M059J (cell line): ENCODE data around the gene NCOA1. TPM values are rescaled to one million over a fixed set of nuclear protein-coding genes. Genes with fewer than 3 reads are reported as not detected.
"Not testable (repeated sequence)": the region's sequence is repeated elsewhere in the genome, so short reads cannot be mapped to it uniquely, and the experiment has no call there.

Experiments used
- DNase-seq: peaks from one replicate; pipeline ENCODE4 v3.0.0-alpha.2; 2012; ENCODE audit warnings: low read depth
- total RNA-seq: library from RNA; depleted of rRNA; stranded (reverse); fragments of >200 nt; shearing (Covaris generic); gene quantifications from 2 replicates; pipeline ENCODE4 v1.2.3, GENCODE V29; 2014; rRNA removed

Gene NCOA1
- 12.3 and 13.7 TPM in 2 replicates for total RNA-seq

DNA sequence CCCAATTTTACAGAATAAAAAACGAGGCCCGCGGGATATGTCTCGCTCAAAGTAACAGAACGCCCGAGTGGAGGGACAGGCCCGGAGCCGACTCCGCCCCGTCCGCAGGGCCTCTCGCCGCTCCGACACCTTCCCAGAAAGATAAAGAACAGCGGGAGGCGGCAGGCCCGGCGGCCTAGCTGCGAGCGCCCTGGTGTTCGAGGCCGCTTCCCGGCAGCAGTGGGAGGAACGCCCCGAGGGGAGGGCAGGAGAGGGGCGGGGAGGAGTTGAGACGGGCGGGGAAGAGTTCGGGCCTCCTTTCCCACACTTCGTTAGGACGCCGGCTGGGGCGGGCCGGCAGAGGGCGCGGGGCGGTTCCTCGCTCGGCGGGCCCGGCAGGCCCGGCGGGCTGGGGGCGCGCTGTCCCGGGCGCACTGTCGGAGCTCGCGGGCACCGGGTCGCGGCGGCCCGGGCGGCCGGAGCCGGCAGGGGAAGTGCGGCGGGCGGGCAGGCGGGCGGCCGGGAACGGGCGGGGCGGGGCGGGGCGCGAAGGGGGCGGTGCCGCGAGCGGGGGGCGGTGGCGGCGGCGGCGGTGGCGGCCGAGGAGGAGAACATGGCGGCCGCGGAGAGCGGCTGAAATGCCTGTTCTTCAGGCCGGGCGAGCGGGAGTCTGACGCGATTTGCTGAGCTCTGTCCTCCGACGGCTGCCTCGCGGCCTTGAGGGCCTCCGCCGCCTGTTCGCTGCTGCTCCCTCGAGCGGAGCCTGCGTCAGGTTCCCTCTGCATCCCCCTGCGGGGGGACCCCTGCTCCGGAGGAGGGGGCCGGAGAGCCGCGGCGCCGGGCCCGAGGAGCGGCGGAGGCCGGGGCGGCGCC, at the start of gene NCOA1:
TSS of gene NCOA1 (plus strand) at position 565 of the 852 bp plus-strand sequence. CDS start 167,424 bp downstream, outside the sequence.
- DNase-seq = peak; percentile 86

DNA sequence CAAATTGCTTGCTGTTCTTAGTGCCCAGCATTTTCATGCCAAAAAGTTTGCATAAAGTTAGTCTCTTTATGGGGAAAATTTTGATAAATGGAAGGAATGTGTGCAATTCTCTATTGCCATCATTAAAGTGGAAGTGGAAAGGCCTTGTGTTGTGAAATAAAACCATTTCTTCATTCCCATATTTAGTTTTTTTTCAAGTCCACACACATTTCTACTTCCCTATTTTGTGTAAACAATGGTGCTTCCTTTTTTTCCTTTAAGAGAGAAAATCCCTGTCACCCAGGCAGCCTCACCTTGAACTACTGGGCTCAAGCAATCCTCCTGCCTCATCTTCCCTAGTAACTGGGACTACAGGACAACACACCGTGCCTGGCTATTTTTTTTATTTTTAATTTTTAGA, 42.3 kb upstream of the NCOA1 start:
- DNase-seq = no peak

DNA sequence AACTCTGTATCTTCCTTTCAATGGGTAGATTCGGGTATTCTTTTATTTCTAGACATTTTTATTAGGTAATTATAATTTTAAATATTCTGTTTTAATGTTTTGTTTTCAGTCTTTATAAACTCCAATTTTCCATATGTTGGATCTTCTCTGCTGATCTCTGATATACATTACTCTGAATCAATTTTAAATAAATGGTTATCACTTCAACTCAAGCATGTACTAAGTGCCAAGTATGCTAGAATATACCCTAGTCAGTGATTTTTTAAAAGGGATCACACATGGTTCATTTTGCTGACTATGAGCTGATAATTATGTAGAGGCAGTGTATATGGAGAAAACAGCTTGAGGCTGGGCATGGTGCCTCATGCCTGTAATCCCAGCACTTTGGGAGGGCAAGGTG, 41.7 kb upstream of the NCOA1 start:
- DNase-seq = no peak

DNA sequence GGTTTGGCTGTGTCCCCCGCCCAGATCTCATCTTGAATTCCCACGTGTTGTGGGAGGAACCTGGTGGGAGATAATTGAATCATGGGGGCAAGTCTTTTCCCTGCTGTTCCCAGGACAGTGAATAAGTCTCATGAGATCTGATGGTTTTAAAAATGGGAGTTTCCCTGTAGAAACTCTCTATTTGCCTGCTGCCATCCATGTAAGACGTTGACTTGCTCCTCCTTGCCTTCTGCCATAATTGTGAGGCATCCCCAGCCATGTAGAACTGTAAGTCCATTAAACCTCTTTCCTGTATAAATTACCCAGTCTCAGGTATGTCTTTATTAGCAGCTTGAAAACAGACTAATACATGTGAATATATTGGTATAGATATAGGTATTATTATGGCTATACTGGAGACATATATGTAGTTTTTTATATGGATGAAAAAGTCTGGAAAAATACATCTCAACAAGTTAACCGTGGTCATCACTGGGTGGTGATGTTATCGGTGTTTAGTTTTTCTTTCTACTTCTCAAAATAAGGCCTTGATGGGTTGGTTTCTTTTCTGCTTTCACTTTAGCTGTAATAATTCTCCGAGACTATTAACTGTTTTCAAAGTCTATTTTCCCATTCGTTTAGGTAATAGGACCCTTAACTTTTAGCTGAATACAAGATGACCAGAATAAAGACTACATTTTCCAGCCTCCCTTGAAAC, 39.1 kb upstream of the NCOA1 start:
- DNase-seq = no peak

DNA sequence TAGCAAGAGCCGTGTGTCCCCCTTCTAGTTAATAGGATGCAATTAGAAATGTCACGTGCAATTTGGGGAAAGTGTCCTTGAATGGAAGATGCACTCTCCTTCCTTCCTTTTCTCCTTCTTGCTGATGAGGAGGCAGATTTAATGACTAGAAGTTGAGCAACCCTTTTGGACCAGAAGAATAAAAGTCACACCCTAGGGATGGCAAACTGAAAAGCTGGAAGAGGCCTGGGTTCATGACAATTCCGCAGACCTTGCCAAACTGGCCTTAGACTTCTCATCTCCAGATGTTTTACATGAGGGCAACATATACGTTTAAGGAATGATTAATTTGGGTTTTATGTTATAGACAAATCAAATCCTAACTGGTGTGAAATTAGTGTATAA, 38.6 kb upstream of the NCOA1 start:
- no peak for DNase-seq

DNA sequence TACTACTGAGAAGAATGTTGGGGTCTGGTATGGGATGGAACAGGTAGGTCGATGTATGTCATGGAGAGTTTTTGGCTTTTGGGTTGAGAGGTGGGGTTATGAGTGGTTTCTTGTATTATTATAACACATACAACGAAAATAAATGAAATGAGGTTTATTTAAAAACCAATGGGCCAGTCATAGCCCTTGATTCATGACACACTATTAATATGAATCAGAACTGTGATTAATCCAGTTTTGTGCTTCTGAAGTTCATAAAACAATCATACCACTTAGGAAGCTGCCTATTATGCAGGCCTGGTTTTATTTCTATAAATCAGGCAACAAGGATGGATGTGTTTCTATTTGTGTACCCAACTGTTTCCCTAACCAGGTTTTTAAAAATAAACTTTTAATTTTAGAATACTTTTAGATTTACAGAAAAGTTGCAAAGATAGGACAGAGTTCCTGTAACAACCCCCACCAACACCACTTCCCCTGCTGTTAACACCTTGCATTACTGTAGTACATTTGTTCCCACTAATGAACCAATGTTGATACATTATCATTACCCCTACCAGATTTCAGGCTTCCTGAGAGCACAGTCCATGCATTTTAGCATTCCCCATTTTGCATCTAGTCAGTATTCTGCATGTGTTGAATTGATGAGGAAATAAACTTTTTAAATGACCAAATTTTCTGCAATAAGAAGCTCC, 37.5 kb upstream of the NCOA1 start:
- no peak for DNase-seq

DNA sequence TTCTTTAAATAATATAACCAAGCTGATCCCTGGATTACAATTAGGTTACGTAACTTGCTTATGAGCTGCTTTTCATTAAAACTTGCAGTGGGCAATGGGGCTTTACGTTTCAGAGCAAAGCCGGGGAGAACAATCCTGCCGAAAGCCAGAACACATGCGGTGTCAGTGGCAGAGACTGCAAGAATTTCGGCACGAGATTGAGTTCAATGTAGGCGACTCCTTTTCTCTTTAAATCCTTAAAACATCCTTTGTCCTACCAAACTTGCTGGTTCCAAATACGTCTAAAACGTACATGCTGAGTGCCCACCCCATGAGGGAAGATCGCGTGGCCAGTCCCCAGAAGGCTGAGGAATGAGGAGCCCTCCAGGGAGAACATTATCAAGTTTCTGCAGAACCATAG, 36.8 kb upstream of the NCOA1 start:
- peak; percentile 20 for DNase-seq

DNA sequence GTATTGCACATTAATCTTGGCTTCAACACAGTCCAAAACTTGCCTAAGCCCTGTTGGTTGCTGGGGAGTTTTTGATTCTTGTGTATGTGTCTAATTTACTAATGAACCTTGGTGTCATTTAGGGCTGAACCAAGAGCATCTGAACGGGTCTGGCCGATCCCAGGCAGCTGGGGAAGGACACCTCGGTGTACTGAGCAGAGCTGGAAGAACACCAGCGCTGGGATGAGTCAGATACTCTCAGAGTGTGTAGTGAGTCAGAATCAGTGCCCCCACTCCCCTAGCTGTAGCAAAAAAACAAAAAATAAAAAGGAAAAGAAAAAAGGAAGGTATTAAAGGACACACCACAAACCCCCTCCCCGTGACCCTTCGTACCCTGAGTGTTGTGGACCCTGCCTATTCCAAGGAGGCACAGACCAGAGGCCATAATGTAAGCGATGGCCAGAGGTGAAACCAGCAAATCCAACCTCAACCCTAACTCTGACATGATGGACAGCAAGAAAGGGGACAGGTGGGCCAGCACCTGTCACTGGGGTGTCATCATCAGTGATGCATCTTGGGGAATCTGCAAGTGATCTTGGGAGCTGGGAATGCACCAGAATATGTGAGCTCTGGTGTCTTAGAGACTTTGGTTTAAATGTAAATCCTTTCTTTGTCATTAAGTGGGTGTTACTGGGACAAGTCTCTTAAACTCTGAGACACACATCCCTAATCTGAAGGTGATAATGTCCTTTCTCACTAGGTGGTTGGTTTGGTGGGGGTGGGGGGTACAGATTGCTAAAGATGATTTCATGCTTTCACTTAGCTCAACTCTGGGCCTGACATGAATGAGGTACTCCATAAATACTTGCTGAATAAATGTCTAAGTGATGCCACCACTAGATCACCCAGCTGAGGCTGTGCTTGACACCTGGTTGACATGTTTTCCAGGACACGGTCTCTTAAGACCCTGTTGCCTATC, 34.2 kb upstream of the NCOA1 start:
- DNase-seq = peak; percentile 83

DNA sequence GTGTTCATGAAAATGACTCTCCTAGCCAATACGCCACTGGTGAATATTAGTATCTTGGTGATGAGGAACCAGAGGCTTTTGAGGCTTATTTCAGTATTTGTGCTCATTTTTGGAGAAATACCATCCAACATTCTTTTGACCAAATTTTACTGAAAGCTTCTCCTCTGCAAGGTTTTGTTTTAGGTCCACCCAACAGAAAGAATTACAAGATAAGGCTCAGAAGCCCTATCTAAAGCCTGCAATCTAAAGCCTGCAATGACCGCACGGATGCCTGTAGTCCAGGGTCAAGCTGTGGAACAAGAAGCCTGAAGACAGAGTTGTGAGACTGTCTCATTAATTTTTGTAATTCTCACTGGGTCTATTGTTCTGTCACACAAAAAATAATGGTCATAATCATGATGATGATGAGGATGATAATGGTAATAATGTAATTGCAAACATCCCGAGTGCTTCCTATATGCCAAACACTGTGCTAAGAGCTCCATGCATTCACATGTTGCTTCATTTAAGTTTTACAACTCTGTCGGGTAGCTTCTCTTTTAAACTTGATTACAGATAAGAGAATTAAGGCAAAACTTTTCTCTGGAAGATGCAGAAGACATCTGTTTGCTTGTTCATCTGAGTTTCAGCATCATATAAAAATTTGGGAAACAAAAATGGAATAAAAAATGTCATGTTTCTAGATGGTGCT, 33.2 kb upstream of the NCOA1 start:
- DNase-seq = no peak

DNA sequence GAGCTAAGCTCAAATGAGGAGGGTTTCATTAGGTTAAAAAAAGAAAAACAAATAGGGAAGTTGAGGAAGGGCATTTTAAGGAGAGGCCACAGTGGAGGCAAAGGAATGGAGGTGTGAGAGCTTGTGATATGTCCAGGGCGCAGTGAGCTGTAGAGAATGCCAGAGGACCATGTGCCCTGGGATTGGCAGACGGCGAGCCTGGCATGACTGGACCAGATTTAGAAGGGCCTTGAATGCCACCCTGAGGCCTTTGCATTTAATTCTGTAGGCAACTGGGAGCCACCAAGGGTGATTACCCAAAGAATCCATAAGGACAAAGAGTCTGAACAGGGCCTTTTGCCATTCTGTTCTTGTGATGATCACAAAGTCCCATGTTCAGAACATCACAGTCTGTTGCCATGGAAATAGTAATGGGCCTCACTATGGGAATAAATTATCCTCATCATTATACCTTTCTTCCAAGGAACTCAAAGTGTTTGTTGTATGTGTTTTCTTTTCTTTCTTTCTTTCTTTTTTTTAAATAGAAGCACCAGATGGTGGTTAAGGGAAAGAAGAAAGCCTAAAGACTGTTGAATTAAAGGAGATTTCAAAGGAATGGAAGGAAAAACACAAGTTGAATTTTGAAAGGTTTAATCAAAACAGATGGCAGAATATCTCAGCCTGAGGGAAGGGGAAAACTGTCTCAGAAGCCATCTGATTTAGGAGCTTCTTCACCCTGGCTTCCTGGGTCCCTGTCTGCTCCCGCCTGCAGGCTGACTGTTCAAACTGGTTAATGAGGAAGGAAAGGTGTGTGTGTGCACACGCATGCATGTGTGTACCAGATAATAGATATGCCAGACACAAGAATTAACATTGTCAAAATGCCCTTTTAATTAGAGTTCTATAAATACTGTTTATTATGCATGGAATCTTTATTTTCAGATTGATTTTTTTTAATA, 31.6 kb upstream of the NCOA1 start:
- no peak for DNase-seq

DNA sequence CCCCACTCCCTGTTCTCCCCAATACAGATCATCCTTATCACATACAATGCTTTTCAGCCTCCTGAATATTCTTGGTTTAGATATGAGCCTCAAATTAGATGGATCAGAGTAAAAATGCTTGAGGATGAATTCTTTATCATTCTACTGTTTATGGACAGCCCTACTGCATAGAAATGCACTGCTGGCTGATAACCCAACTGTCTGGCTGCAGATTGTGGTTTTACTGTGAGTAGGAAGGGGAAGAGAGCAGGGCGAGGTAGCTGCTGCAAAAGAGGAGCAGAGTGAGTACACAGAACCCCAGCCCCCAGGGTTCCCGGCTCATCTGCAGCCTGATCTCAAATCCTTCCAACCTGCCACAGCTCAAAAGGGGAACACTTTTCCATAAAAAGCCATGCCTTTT, 29.4 kb upstream of the NCOA1 start:
- no peak for DNase-seq

DNA sequence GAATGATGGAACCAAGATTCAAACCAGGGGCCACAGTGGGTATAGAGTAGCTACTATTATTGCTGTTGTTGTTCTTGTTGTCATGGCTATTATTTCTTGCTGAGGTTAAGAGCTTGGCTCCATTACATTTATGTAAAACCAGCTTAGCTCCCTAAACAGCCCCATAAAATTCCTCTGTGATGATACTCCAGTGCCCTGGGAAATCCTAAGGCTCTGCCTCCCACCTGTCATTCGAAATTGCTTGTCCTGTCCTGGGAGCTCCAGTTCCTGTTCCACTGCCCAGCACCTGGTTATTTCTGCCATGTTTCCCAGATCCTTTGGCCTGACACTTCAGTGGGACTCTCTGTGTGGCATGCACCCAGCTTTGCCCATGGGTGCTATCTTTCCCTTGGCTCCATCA, 27.8 kb upstream of the NCOA1 start:
- no peak for DNase-seq

DNA sequence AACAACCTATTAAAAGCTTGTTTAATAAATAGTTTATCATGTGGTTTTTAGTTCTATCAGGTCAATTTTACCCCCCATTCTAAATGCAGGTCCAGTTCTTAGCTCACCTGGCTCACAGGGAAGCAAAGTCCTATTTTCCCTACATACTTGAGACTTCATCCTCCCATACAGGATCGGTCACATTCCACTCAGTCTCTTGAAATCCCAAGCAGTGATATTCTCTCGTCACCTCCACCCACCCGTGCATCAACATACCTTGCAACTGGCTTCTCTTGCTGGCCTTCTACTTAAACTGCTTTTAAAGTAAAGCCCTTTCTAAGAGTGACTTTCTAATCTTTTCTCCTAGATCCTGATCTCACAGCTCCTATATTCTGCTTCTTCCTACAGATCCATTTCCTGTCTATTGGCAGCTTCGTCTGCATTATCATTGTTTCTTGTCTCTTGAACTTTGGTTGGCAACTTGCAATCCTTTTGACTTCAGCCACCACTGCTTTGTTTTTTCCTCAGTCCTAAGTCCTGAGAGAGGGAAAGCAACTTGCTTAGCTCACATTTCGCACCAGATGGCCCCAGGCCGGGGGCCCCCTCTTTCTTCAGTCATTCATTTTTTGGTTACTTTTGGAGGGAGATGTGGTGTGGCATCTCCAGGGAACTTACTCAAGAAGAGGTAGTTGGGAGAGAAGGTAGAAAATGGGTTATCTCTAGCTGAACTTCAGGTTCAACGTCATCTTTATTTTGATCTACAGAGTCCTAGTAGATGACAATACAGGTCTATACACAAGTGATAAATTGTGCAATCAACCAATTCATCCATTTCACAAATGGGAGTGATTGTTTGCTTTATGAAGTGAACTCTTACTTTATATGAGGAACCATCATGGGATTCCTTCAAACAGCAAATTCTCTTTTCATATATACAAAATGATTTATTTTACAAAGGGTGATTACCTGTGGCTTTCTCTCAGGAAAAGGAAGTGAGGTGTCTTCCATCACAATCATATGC, 23.9 kb upstream of the NCOA1 start:
- DNase-seq = no peak

DNA sequence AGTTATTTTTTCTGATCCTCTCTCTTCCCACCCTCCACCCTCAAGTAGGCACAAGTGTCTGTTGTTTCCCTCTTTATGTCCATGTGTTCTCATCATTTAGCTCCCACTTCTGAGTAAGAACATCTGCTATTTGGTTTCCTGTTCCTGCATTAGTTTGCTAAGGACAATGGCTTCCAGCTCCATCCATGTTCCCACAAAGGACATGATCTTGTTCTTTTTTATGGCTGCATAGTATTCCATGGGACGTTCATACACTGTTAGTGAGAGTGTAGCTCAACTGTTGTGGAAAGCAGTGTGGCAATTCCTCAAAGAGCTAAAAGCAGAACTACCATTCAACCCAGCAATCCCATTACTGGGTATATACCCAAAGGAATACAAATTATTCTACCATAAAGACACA, 22.6 kb upstream of the NCOA1 start:
- not testable (repeated sequence) for DNase-seq

DNA sequence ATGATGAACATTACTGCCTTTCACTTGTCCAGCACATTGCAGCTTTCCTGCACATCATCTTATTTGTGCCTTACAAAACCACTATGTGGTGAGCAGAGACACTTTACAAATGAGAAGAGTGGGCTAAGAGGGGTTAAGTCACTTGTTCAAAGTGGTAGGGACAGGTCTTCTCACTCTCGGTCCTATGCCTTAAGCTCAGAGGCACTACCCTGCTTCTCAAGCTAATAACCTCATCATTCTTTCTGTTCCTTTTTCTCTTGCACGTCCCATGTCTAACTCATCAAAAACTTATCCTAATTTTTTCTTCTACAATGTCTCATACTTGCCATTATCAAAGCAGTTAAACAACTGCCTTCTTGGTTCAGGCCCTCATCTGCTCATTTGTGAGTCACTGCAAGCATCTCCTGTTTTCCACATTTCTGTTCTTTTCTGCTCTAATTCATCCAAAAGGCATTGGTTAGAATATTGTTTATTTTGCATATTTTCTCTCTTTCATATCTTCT, 21.9 kb upstream of the NCOA1 start:
- no peak for DNase-seq

DNA sequence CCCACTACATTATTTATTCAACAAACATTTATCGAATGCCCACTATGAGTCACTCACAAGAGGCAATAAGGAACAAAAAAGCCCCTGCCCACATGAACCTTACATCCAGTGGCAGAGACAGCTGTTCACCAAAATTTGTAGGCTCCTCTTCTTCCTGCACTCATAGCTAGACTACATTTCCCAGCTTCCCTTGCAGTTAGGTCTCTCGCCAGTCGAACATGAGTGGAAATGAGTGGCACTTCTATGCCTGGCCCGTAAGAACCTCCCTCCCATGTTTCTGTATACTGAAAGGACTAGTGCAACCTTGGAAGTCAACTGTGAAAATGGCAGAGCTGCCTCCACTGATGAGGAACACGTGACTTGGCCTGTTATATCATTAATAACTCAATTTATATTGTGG, 19.4 kb upstream of the NCOA1 start:
- DNase-seq = no peak

DNA sequence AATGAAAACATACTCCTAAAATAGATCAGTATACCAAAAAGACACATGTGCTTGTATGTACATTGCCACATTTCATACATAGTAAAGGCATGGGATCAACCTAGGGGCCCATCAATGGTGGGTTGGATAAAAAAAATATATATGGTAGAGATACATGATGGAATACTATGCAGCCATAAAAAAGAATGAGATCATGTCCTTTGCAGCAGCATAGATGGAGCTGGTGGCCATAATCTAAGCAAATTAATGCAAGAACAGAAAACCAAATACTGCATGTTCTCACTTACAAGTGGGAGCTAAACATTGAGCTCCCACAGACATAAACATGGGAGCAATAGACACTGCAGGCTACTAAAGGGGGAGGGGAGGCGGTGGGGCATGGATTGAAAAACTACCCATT, 18.6 kb upstream of the NCOA1 start:
- no peak for DNase-seq

DNA sequence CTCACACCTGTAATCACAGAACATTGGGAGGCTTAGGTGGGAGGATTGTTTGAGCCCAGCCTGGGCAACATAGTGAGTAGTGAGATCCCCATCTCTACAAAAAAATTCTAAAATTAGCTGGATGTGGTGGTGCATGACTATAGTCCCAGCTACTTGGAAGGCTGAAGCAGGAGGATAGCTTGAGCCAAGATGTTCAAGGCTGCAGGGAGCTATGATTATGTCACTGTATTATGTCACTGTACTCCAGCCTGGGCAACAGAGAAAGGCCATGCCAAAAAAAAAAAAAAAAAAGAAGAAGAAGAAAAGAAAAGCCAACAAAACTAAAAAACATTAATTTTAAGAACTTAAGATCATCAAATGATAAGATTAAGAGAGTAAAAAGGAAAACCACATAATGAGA, 17.4 kb upstream of the NCOA1 start:
- DNase-seq = no peak
